Measurements from ENCODE around the gene IRGC. TPM values are rescaled to one million over a fixed set of nuclear protein-coding genes. Genes with fewer than 3 reads are reported as not detected.

Gene IRGC
- total and polyA plus RNA-seq, 8 donors: not detected

- Histone ChIP-seq H3K9me3 (no peaks in the 10 kb centered on the region), H3K36me3 (peaks cover 39 to 54% (median 52%) of the 10 kb centered on the region in 4 donors), H3K4me1 (peaks cover 26 to 46% (median 37%) of the 10 kb centered on the region in 4 donors), H3K27ac (peak overlapping the region in 1 of 5 donors; percentile 99), H3K4me3 (no peak overlapping the region), H3K27me3 (no peaks in the 10 kb centered on the region)
- DNase-seq: no peak
- no peak for TF ChIP-seq POLR2A (IDR thresholded peaks at IDR 0.05)
- TF ChIP-seq CTCF (IDR thresholded peaks at IDR 0.05): no peak
- 80 to 86% (median 82%) methylated on average over 4 of the region's 4 CpGs for WGBS, 5 donors
- intact Hi-C loops (cut with DNase I; ENCODE audit: low total_unique reads): no loop called here
These were observed 35.8 kb downstream of the IRGC start for GRCh38 chr19:43751466-43752220.

GRCh38 chr19:43752287-43752875 is 36.5 kb downstream of the IRGC start:
- Histone ChIP-seq H3K27ac (peak overlapping the region in 2 of 5 donors; percentile 99), H3K4me3 (no peak overlapping the region), H3K9me3 (no peaks in the 10 kb centered on the region), H3K27me3 (no peaks in the 10 kb centered on the region), H3K4me1 (peaks cover 26 to 51% (median 37%) of the 10 kb centered on the region in 4 donors), H3K36me3 (peaks cover 31 to 46% (median 45%) of the 10 kb centered on the region in 4 donors)
- WGBS, 5 donors: 84 to 91% (median 86%) methylated on average over 6 of the region's 6 CpGs
- intact Hi-C loops (cut with DNase I; ENCODE audit: low total_unique reads): no loop called here
- no peak for DNase-seq
- TF ChIP-seq POLR2A (IDR thresholded peaks at IDR 0.05): no peak
- no peak for TF ChIP-seq CTCF (IDR thresholded peaks at IDR 0.05)
- TF ChIP-seq EP300 (IDR thresholded peaks at IDR 0.05): no peak
- TF ChIP-seq POLR2AphosphoS5 (IDR thresholded peaks at IDR 0.05): no peak

- H3K9me3 ChIP-seq: no peaks in the 10 kb centered on the region
- intact Hi-C loops (cut with DNase I; ENCODE audit: low total_unique reads): no loop called here
- peaks cover 26 to 56% (median 37%) of the 10 kb centered on the region in 4 donors for H3K4me1 ChIP-seq
- H3K4me3 ChIP-seq: peak overlapping the region; percentile 53 to 74 (median 66)
- peak overlapping the region; percentile 96 to 99 (median 99) for H3K27ac ChIP-seq
- no peak for DNase-seq
- no peak for TF ChIP-seq CTCF (IDR thresholded peaks at IDR 0.05)
- TF ChIP-seq POLR2A (IDR thresholded peaks at IDR 0.05): no peak
- TF ChIP-seq EP300 (IDR thresholded peaks at IDR 0.05): no peak
- no peak for TF ChIP-seq POLR2AphosphoS5 (IDR thresholded peaks at IDR 0.05)
- H3K36me3 ChIP-seq: peaks cover 16 to 28% (median 27%) of the 10 kb centered on the region in 4 donors
- WGBS, 5 donors: 0 to 1% (median 1%) methylated on average over 11 of the region's 11 CpGs
- no peaks in the 10 kb centered on the region for H3K27me3 ChIP-seq
These were observed 38.3 kb downstream of the IRGC start for GRCh38 chr19:43754253-43754502.

- Histone ChIP-seq H3K27me3 (no peaks in the 10 kb centered on the region), H3K9me3 (no peaks in the 10 kb centered on the region), H3K36me3 (peaks cover 11 to 23% (median 22%) of the 10 kb centered on the region in 4 donors), H3K27ac (peak within 1 kb of the TSS; percentile 96 to 99 (median 99)), H3K4me3 (peak within 1 kb of the TSS; percentile 53 to 74 (median 66)), H3K4me1 (peaks cover 26 to 56% (median 37%) of the 10 kb centered on the region in 4 donors)
- WGBS, 5 donors: 0 to 1% (median 0%) methylated on average over 67 to 79 of the region's 79 CpGs
- TF ChIP-seq CTCF (IDR thresholded peaks at IDR 0.05) (no peak), POLR2A (IDR thresholded peaks at IDR 0.05) (peak in 2 of 4 donors; percentile 52 to 78), EP300 (IDR thresholded peaks at IDR 0.05) (no peak), POLR2AphosphoS5 (IDR thresholded peaks at IDR 0.05) (peak; percentile 73 to 95 (median 90))
- peak; percentile 99 for DNase-seq
- intact Hi-C loops (cut with DNase I; ENCODE audit: low total_unique reads): no loop called here
These were observed 38.8 kb downstream of the IRGC start, which contains the start of gene SMG9 for GRCh38 chr19:43754503-43755255. Gene SMG9 (minus strand): TSS chr19:43754962. CDS start chr19:43750741, 4,221 bp downstream.

Data from stomach (tissue), 9 donors.